IMR-90 (cell line): ENCODE results near the gene ANGPTL5. TPM values are rescaled to one million over a fixed set of nuclear protein-coding genes. Genes with fewer than 3 reads are reported as not detected.

ENCODE experiments used
- ATAC-seq: fragments of 200-7000 bp; cut with Tn5 transposase; 2 replicates; pipeline ENCODE4 v1.9.1; 2020; ENCODE audit warnings: low read depth, mild to moderate bottlenecking, moderate library complexity
- BruUV-seq: library from RNA; stranded (reverse); fragments of 400-500 nt; replicated peaks from 2 replicates; lab custom pipeline; 2021; lab: Mats Ljungman, UMichigan
- CTCF ChIA-PET: fragments of 300-600 bp; formaldehyde crosslinking; extraction: SDS; loops from one replicate; lab custom pipeline; 2021; ENCODE audit warnings: antibody characterized with exemption; lab: Yijun Ruan, JAX
- POLR2A ChIA-PET: fragments of 300-600 bp; sonication (Branson Sonifier 250); formaldehyde crosslinking; loops from one replicate; lab custom pipeline; 2022; ENCODE audit warnings: antibody characterized with exemption; ENCODE audit not compliant: unreplicated experiment; lab: Charles Lee
- DNase-seq: peaks from one replicate; pipeline ENCODE4 v3.0.0; 2013
- H2AFZ ChIP-seq: replicated peaks from 2 replicates; pipeline ENCODE3; 2013; ENCODE audit warnings: low read length, mild to moderate bottlenecking; ENCODE audit not compliant: poor library complexity
- H2AK5ac ChIP-seq: 2 replicates; pipeline ENCODE4 v1.6.1; 2013; ENCODE audit warnings: low read depth, low read length, inconsistent platforms
- H2AK9ac ChIP-seq: replicated peaks from 2 replicates; pipeline ENCODE3; 2013; ENCODE audit warnings: mild to moderate bottlenecking, low read depth, low read length, moderate library complexity; ENCODE audit not compliant: poor library complexity
- H2BK120ac ChIP-seq: 2 replicates; pipeline ENCODE4 v1.6.1; 2013; ENCODE audit warnings: low read depth, low read length, inconsistent platforms
- H2BK15ac ChIP-seq: 3 replicates; pipeline ENCODE4 v1.6.1; 2013; ENCODE audit warnings: low read depth, low read length, inconsistent platforms
- H2BK20ac ChIP-seq: 2 replicates; pipeline ENCODE4 v1.6.1; 2013; ENCODE audit warnings: low read depth, mild to moderate bottlenecking, inconsistent platforms, low read length, moderate library complexity
- H2BK5ac ChIP-seq: 2 replicates; pipeline ENCODE4 v1.6.1; 2013; ENCODE audit warnings: mild to moderate bottlenecking, low read depth, low read length, inconsistent platforms; ENCODE audit not compliant: poor library complexity, severe bottlenecking
- H3K14ac ChIP-seq: replicated peaks from 2 replicates; pipeline ENCODE4 v1.6.1; 2013; ENCODE audit warnings: low read depth, low read length, inconsistent platforms
- H3K18ac ChIP-seq: 2 replicates; pipeline ENCODE4 v1.6.1; 2013; ENCODE audit warnings: low read depth, low read length, control low read depth
- H3K23ac ChIP-seq: 2 replicates; pipeline ENCODE4 v1.6.1; 2013; ENCODE audit warnings: low read depth, low read length, inconsistent platforms
- H3K27ac ChIP-seq: 2 replicates; pipeline ENCODE4 v1.5.1; 2013; ENCODE audit warnings: mild to moderate bottlenecking, control low read depth, low read length; ENCODE audit not compliant: insufficient read depth
- H3K27me3 ChIP-seq: 2 replicates; pipeline ENCODE4 v1.6.1; 2013; ENCODE audit warnings: low read length; ENCODE audit not compliant: control insufficient read depth, insufficient read depth
- H3K36me3 ChIP-seq: 2 replicates; pipeline ENCODE4 v1.6.1; 2013; ENCODE audit warnings: low read length, mixed read lengths; ENCODE audit not compliant: control insufficient read depth, insufficient read depth
- H3K4ac ChIP-seq: 2 replicates; pipeline ENCODE4 v1.6.1; 2013; ENCODE audit warnings: low read depth, low read length, inconsistent platforms
- H3K4me1 ChIP-seq: 2 replicates; pipeline ENCODE4 v1.6.1; 2013; ENCODE audit warnings: low read length, mixed read lengths; ENCODE audit not compliant: control insufficient read depth, insufficient read depth
- H3K4me2 ChIP-seq: 2 replicates; pipeline ENCODE4 v1.6.1; 2013; ENCODE audit warnings: low read depth, mild to moderate bottlenecking, control low read depth, low read length, moderate library complexity
- H3K4me3 ChIP-seq: 2 replicates; pipeline ENCODE4 v1.5.1; 2013; ENCODE audit warnings: low read depth, mild to moderate bottlenecking, control low read depth, low read length, moderate library complexity; ENCODE audit not compliant: insufficient read depth
- H3K56ac ChIP-seq: 2 replicates; pipeline ENCODE4 v1.6.1; 2013; ENCODE audit warnings: low read length, inconsistent platforms; ENCODE audit not compliant: insufficient read depth; ENCODE audit errors: extremely low read depth
- H3K79me1 ChIP-seq, 2 experiments: 2 replicates each; pipeline ENCODE4 v1.6.1; 2013; ENCODE audit warnings: low read length in 2 of 2, inconsistent platforms in 1 of 2, low read depth in 1 of 2
- H3K9ac ChIP-seq: 2 replicates; pipeline ENCODE4 v1.6.1; 2013; ENCODE audit warnings: low read depth, low read length, control low read depth
- H3K9me1 ChIP-seq: 2 replicates; pipeline ENCODE4 v1.6.1; 2013; ENCODE audit warnings: low read length, inconsistent platforms; ENCODE audit not compliant: insufficient read depth
- H3K9me3 ChIP-seq: 2 replicates; pipeline ENCODE4 v1.6.1; 2013; ENCODE audit warnings: low read length; ENCODE audit not compliant: control insufficient read depth, insufficient read depth
- H4K20me1 ChIP-seq: 2 replicates; pipeline ENCODE4 v1.6.1; 2013; ENCODE audit warnings: low read length, inconsistent platforms; ENCODE audit not compliant: insufficient read depth
- H4K5ac ChIP-seq: 2 replicates; pipeline ENCODE4 v1.6.1; 2013; ENCODE audit warnings: mild to moderate bottlenecking, low read depth, low read length, control low read depth
- H4K8ac ChIP-seq, 2 experiments: 2 replicates each; pipeline ENCODE4 v1.6.1; 2013; ENCODE audit warnings: low read depth in 2 of 2, low read length in 2 of 2, control low read depth in 1 of 2, inconsistent platforms in 1 of 2
- H4K91ac ChIP-seq: 2 replicates; pipeline ENCODE4 v1.6.1; 2013; ENCODE audit warnings: low read depth, low read length, inconsistent platforms; ENCODE audit not compliant: insufficient read depth
- CHD1 ChIP-seq: IDR thresholded peaks from 2 replicates; pipeline ENCODE4 v1.6.1; 2012; ENCODE audit warnings: low read depth, low read length, improper control_type of control experiment
- FOS ChIP-seq: fragments of 150-350 bp; IDR thresholded peaks from 2 replicates; pipeline ENCODE4 v1.6.1; 2016; ENCODE audit warnings: low read depth, low read length
- MAFK ChIP-seq: IDR thresholded peaks from 2 replicates; pipeline ENCODE4 v1.6.1; 2012; ENCODE audit warnings: low read depth, low read length, improper control_type of control experiment
- NFE2L2 ChIP-seq: fragments of 150-350 bp; IDR thresholded peaks from 2 replicates; pipeline ENCODE4 v1.6.1; 2016; ENCODE audit warnings: low read depth, mild to moderate bottlenecking, low read length
- RFX5 ChIP-seq: IDR thresholded peaks from 2 replicates; pipeline ENCODE4 v1.8.0; 2012; ENCODE audit warnings: low read depth, mild to moderate bottlenecking, low read length, moderate library complexity
- SMC3 ChIP-seq: fragments of 150-350 bp; IDR thresholded peaks from 2 replicates; pipeline ENCODE4 v1.6.1; 2016; ENCODE audit warnings: low read depth, mild to moderate bottlenecking, antibody characterized with exemption, low read length, moderate library complexity
- WGBS, 2 experiments: methylation state at CpG; one replicate each; pipeline versions ENCODE4 v1.1.5 to v1.1.7; 2013; ENCODE audit warnings: missing lambda C conversion rate in 2 of 2; ENCODE audit not compliant: insufficient read length in 1 of 2; ENCODE audit errors: extremely low coverage in 2 of 2; 5-methylcytosine and 5-hydroxymethylcytosine counted together
- dilution Hi-C: fragments of 300-500 bp; cut with HindIII; formaldehyde crosslinking; loops from one replicate; pipeline ENCODE4 v1.14.3; 2018; ENCODE audit warnings: low sequenced_read_pairs; ENCODE audit not compliant: unreplicated experiment
- in situ Hi-C: fragments of 300-500 bp; cut with MboI; formaldehyde crosslinking; loops from 3 replicates; pipeline ENCODE4 v1.14.3; 2019; ENCODE audit warnings: low sequenced_read_pairs, inconsistent platforms, mixed read lengths
- intact Hi-C: fragments of 100-400 bp; cut with micrococcal nuclease; formaldehyde crosslinking; loops from 2 replicates; pipeline ENCODE4 v1.10.0; 2022
- polyA plus RNA-seq, 3 experiments: library from polyadenylated mRNA; depleted of rRNA; stranded (reverse); fragments of >200 nt; gene quantifications; 2 replicates each; pipeline ENCODE4 v1.2.3, GENCODE V29; 2012; ENCODE audit warnings: low replicate concordance in 1 of 3
- total RNA-seq: library from RNA; depleted of rRNA; stranded (reverse); fragments of >200 nt; gene quantifications from 2 replicates; pipeline ENCODE4 v1.2.3, GENCODE V29; 2012

The ANGPTL5 gene
- total and polyA plus RNA-seq, 2 of the 4 experiments (the other 2 are of a cell fraction) = not detected

DNA sequence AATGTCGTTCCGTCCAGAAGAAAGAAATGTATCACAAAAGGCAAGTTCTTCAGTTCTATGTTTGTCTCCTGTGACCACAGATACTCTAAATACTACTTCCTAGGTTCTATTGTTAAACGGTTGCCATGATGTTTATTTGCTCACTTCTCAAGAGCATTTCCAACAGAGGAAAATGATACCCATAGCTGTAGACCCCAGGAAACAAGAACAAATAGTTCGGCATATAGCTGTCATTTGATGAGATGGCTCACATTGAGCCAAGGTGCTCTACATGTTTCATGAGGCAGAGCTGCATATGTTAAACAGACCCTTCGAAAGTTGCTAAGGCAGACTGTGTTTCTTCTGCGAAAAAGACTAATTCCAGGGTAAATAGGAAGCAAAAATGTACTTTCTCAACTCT, 15.4 kb upstream of the ANGPTL5 start:
- H3K18ac ChIP-seq = no peak overlapping the region
- H3K56ac ChIP-seq = no peak overlapping the region
- no peak overlapping the region for H3K23ac ChIP-seq
- H2AFZ ChIP-seq = no peak overlapping the region
- H3K4me2 ChIP-seq = no peak overlapping the region
- H3K9me3 ChIP-seq = no peaks in the 10 kb centered on the region
- H4K91ac ChIP-seq = no peak overlapping the region
- no peaks in the 10 kb centered on the region for H3K27me3 ChIP-seq
- ChIA-PET POLR2A (no interaction called here), CTCF (no interaction called here)
- no peaks in the 10 kb centered on the region for H3K4me1 ChIP-seq
- no peak overlapping the region for H2AK5ac ChIP-seq
- no peaks in the 10 kb centered on the region for H3K36me3 ChIP-seq
- H4K20me1 ChIP-seq = no peaks in the 10 kb centered on the region
- no TSS peak for BruUV-seq
- H2BK20ac ChIP-seq = no peak overlapping the region
- H3K27ac ChIP-seq = no peak overlapping the region
- DNase-seq = no peak
- H3K4ac ChIP-seq = no peak overlapping the region
- H4K8ac ChIP-seq = no peak overlapping the region
- no peak overlapping the region for H2BK15ac ChIP-seq
- H3K9ac ChIP-seq = no peak overlapping the region
- no peak overlapping the region for H2BK120ac ChIP-seq
- no CpG with 5 or more reads among the region's 6 CpGs for WGBS, 2 experiments
- ATAC-seq = no peak
- H3K14ac ChIP-seq = no peak overlapping the region
- in situ Hi-C loops = no loop called here
- H2AK9ac ChIP-seq = no peak overlapping the region
- TF ChIP-seq NFE2L2 (no peak), SMC3 (no peak), CHD1 (no peak), RFX5 (no peak), FOS (no peak), MAFK (no peak)
- dilution Hi-C loops = no loop called here
- intact Hi-C loops = no loop called here
- H3K79me1 ChIP-seq = no peaks in the 10 kb centered on the region
- no peak overlapping the region for H3K4me3 ChIP-seq
- no peak overlapping the region for H4K5ac ChIP-seq
- no peak overlapping the region for H2BK5ac ChIP-seq
- no peaks in the 10 kb centered on the region for H3K9me1 ChIP-seq
